ENCODE measurements around the gene ARHGAP24.
"Not testable (repeated sequence)": the region's sequence is repeated elsewhere in the genome, so short reads cannot be mapped to it uniquely, and the experiment has no call there.

ARHGAP24 gene

DNA sequence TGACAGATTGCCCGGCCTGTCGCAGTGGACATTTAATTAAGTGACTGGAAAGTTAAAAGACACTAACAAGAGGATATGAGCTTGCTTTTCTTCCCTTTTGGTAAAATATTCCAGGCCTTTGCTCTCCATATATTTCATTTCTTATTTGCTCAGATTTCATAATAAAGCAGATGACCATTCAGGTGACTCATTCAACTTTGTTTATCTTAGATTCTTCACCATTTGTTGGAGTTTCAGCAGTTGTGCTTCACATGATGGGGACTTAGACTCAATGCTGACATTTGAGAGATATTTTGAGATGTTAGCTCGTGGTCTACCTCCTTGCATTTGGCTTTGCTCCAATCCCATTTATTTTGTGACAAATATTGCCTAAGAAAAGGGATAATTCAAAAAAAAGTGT, 312.2 kb downstream of the ARHGAP24 start:
- no peak for DNase-seq

DNA sequence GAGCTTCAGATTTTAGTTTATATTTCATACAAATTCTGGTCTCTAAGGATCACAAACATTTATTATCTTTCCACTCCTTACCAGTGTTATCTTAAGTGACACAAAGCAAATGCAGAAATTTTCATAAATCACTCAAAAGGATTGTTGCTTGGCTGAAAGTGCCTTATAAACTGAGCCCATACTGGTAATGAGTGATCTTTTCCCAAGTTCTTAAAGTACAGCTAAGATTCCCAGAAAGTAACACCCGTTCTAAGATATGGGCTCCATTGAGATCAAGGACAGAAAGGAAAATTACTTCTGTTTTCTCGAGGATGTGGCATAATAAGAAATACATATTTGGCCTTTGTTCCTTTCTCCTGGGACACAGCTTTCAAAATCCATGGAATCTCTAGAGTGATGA, 313.7 kb downstream of the ARHGAP24 start:
- DNase-seq, result no peak

DNA sequence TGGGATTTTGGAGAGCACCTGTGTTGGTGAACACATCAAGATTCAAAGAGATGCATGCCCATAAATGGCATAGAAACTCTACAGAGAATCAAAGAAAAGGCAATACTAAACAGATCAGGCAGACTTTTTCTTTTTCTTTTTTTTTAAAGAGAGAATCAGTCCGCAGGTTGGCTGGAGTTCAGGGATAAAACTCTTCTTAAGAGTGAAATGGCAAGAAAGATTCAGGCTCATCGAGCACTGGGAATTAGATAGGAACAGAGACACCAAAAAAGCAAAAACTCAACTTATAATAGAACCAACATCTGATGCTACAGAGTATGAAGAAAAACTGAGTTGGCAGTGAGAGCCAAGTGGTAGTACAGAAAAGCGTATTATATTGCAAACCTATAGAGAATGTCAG, 314.3 kb downstream of the ARHGAP24 start:
- no peak for DNase-seq

DNA sequence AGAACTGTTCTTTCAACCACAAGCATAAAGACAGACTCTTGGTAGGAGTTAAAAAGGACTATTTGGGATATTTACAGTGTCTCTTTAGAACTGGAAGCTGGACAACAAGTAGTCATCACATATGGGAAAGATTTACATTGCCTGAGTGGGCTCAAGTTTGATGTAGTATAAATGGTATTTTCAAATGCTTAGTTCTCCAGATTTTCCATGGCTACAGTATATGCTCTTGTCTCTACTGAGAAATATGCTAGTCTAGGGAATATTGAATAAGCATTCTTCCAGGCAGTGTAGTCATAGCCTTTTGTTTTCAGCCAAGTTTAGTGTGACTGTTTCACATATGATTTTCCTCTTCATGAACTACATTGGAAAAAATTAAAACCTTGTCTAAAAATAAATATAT, 315.6 kb downstream of the ARHGAP24 start:
- no peak for DNase-seq

DNA sequence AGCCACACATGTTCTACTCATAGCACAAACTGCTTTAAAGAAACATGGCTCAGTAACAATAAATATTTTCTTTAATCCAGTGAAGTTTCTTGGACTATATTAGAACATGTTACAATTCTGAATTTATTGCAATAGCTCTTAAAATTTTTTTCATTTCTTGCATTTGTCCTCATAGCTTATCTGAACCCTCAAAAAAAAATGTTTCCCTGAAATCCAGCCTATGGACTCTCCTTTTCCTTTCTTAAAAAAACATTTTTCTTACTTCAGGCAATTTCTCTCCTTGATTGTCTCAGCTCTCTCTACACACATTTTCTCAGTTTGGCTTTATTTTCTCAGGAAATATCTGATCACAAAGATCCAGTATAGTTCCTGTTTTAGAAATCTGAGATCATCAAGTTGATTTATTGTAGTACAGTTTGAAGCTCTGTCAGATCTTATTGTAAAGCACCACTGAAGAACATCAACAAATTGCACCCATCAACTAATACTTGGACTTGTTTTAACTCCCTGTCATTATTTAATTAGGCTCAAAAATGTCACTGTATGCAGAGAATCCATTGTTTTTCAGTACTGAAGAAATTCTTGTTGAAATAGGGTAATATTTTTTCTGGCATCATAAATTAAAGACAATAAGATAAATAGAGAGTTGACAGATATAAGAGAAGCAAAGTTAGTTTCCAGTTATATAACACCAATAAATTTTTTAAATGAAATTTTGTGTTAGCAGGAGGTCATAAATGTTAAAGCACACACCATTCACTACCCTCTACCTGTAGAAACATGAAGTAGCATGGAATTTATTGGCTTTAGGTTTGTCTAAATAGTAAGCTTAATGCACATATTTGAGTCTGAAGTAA, 317.7 kb downstream of the ARHGAP24 start:
- DNase-seq, result no peak

DNA sequence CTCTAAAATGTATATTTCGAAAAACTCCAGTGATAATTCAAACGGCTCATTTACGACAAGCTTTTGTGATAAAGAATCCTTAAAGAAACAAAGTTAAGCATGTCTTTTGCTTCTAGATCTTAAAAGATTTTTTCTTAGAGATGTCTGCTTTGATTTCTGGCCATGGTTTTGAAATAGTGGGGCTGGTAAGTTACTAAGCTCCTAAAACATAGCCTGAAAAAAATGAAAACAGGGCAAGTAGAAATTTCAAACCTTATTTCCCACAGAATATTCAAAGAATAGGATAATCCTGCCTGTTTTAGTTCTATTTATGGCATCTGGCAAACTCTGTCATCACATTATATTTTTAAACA, 318.3 kb downstream of the ARHGAP24 start:
- no peak for DNase-seq

DNA sequence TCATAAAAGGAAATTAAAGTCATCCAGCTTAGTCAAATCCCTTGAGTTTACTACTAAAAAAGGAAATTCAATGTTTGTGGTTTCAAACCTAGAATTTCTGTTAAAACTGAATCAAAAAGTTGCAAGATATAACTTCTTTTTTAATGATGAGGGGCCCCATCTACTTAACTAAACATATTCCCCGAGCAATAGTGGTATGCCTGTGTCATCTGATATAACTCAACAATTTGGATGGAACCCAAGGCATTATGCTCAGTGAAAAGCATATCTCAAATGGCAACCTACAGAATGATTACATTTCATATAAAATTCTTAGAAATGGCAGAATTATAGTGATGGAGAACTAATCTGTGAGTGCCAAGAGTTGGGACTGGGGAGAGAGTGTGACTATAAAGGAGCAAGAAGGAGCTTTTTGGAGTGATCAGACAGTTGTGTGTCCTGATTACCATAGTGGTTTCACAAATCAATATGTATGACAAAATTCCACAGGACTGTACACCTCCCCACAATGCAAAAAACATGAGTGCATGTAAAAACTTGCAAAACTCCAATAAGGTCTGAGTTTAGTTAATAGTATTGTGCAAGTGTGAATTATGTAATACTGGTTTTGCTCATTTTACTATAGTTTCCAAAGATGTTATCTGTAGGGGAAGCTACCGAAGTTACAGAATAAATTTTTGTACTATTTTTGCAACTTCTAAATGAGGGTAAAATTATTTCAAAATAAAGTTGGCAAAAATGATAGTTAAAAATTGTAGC, 323.2 kb downstream of the ARHGAP24 start:
- no peak for DNase-seq

DNA sequence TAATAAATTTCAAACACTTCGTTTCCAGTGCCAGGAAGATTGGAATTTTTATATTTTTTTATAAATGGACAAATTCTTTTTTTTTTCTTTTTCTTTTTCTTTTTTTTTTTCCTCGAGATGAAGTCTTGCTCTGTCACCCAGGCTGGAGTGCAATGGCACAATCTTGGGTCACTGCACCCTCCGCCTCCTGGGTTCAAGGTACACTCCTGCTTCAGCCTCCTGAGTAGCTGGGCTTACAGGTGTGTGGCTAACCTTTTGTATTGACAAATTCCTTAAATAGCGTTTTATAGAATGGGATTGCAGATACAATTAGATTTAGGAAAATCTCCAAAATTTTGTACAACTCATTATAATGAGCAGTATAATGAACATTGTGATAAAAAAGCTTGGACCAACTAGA, 328.9 kb downstream of the ARHGAP24 start:
- DNase-seq, result no peak

DNA sequence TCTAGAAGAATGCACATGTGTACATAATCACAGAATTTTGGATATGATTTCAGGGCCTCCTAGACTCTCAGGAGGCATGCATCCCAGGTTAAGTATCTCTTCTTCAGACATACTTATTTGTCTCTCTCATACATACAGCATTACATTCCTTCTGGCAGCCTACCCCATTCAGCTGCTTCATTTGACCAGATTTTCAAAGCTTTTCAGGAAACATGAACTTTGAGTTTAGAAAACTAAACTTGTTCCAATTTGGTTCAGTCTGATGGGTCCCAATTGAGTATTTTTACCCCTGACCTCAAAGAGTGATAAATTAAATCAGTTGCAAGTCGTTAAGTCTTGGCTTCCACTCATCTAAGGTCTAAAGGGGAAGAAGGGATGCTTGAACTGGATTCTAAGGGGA, 330.9 kb downstream of the ARHGAP24 start:
- no peak for DNase-seq

DNA sequence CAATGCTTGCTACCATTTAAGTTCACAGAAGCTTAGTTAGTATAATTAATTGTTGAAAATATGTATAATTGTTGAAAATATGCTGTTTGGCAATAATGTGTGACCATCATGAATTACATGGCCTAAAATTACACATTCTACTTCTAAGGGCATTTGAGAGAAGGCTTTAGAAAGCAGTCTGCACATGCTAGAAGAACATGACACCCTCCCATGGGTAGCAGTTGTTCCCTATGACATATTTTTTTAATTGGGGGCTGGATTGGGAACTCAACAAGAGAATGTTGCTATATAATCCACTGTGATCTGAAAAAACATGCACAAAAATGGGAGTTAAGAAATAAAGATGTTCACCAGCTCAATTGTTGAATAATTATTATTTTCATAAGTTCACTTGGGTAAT, 331.4 kb downstream of the ARHGAP24 start:
- no peak for DNase-seq

DNA sequence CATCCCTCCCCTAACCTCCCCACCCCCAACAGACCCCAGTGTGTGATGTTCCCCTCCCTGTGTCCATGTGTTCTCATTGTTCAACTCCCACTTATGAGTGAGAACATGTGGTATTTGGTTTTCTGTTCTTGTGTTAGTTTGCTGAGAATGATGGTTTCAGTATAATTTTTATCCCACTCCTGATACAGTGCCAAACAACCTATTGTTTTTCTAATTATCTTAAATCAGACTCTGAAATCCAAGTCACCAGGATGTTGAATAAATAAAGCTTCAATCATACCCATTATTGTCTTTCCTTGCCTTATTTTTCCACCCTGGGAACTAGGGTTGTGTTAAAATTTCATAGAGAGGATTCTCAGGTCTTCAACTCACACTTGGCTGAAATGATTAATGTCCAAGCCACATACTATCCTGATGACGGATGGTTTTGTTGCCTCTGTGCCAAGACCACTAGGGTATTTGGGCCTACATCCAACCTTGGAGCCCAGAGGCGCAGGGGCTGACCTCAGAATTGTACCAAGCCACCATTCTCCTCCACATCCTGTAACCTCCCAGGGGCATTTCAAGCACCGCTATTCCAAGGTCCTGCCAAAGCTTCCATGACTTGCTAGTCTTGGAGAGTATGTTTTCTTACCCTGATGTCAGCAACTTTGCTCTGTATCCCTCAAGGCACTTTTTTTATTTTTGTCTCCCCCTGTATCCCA, 332.4 kb downstream of the ARHGAP24 start:
- DNase-seq, result no peak

DNA sequence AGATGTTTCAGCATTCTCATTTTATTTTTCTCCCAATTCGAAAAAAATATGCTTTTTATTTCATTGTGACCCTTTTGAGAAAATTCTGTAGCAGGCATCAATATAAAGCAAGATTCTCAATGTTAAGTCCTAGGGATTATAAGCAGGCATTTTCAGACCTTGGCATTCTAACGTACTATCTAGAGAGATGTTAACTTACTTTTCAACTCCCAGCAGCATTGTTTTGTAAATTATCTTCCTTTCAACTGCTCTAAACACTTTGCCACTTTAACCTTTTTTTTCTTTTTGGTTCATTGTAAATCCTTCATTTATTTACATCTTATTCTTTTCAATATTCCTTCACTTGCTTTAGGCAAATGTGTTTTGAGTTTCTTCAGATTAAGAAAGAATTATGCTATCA, 333.2 kb downstream of the ARHGAP24 start:
- DNase-seq, result no peak

DNA sequence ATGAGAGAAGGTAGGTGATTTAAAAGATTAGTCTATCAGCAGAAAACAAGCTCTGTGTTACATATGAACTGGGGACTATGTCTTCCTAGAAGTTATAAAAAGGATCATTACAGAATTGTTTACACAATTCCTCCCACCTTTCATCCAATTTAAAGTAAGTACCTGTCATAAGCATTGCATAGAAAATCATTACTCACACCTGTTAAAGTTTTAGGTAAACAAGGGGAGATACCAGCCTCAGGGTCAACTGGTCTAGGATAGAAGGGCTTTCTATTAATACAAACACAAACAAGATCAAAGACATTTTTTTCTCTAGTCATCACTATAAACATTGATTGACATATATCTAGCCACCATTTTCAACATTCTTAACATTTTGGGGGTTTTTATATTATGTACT, 333.9 kb downstream of the ARHGAP24 start:
- no peak for DNase-seq

DNA sequence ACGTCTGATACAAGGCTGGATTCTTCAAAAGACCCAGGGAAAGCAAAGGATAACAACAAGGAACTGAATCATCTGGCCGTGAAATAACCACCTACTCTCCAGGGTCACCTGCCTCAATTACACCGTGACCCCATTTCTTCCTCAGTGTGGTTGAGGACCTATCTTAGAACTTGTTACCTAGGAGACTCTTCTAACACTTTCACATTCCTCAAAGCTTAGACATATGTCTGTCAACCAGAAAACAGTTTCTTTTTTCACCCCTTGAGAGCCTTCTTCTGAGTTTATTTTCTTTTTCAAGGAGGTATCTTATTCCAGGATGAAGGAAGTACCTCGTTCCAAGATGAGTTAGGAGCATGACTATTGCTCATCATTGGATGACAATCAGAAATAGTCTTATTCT, 337.8 kb downstream of the ARHGAP24 start:
- DNase-seq, result no peak

DNA sequence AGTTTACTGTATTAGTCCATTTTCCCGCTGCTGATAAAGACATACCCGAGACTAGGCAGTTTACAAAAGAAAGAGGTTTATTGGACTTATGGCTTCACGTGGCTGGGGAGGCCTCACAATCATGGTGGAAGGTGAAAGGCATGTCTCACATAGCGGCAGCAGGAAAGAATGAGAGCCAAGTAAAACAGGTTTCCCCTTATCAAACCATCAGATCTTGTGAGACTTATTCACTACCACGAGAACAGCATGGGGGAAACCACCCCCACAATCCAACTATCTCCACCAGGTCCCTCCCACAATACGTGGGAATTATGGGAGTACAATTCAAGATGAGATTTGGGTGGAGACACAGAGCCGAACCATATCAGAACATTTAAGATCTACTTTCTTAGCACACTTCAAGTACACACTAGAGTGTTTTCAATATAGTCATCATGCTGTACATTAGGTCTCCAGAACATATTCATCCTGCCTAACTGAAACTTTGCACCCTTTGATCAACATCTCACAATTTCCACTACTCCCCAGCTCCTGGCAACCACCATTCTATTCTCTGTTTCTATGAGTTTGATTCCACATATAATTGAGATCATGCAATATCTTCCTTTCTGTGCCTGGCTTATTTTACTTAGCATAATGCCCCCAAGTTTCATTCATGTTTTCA, 341.0 kb downstream of the ARHGAP24 start:
- no peak for DNase-seq

DNA sequence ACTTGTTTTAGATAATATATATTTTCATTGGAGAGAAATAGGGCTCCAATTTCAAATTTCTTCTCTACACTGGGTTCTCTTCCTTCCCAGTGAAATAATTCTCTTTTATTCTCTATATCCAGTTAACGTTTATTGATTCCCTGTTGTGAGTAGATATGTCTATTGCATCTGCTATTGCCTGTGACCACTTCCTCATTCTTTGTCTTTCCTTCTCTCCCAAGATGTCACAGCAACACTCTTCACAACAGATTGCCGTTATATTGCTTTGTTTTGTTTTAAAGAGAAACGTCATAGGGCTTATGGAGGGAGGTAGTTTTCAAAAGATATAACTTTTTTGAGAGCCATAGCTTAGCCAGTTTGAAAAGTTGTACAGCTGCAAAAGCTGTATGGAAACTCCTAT, 343.8 kb downstream of the ARHGAP24 start:
- no peak for DNase-seq

DNA sequence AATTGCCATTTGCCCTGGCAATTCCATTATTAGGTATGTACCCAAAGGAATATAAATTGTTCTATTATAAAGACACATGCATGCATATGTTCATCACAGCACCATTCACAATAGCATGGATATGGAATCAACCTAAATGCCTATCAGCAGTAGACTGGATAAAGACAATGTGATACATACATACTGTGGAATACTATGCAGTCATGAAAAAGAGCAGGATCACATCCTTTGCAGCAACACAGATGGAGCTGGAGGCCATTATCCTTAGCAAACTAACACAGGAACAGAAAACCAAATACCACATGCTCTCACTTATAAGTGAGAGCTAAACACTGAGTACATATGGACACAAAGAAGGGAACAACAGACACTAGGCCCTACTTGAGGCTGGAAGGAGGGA, 345.2 kb downstream of the ARHGAP24 start:
- not testable (repeated sequence) for DNase-seq

DNA sequence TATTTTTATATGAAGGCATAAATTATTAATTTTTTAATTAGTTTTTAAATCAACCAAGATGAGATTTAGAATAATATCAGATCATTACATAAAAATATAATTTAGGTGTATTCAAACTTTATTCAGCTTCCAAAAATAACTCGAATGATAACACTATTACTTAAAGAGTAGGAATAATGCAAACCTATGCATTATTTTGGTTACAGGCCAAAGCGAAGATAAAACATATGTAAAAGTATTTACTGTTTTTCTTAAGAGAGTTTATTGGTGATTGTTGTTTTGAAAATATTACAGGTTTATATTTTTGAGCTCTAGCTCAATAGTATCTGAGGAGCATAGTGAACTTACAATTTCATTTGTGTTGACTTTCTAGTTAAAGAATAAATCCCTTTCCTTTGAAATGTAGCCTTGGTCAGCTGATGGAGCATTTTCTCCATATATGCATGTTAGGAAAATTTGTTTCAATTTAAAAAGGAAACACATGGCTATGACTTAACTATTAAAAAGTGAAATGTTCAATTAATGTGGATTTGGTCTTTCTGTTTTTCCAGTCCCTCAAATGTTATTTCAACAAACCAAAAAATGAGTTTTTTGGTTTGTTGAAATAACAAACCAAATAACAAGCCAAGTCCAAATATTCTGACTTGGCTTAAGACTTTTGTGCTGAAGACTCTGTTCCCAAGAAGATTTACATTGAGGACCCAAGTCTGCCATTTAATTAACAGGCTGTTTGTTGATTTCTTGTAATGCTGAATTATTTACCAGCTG, 346.9 kb downstream of the ARHGAP24 start:
- DNase-seq, result no peak

DNA sequence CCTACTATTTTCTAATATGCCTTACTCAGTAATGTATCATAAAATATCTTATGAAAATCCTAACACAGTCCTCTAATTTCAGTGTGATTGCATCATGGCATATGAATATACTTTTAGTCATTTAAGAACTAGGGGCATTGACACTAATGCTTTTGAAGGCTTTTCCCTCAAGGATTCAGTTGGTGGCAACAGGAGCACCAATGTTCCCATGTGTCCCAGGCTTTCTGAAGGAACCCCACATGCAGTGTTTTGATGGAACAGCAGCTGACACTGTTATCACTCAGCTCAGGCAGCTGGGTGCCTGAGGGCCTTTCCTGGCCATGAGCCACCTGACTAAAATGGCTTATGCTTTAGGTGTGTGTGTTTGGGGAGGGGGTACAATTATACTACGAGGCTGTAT, 348.3 kb downstream of the ARHGAP24 start:
- DNase-seq, result no peak

DNA sequence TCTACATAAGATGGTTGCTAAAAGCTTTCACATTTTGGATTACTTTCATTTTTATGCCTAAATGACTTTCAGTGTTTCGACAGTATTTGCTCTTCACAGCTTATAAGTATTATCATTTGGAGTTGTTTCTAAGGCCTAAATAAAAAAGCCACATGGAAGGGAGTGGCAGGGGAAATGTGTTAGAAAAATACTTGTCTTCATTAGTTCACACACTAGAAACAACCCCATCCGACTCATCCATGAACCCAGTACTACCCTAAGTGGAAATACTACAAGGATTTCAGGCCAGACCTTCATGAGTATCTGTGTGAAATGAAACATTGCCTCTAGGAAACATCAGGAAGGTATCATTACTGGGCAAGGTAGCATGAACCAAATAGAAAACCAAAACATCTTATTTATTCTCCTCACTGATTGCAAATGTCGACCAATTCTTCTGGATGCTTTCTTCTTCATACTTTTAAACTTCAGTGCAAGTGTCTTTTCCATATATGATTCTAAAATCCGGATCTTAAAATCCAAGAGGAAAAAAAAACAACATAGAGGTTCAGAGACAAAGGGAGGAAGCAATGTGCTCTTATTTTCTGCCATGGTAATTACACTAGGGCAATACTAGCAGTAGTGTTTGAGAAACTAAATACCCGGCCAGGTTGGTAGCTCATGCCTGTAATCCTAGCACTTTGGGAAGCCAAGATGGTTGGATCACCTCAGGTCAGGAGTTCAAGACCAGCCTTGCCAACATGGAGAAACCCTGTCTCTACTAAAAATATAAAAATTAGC, 349.4 kb downstream of the ARHGAP24 start:
- DNase-seq, result no peak

DNA sequence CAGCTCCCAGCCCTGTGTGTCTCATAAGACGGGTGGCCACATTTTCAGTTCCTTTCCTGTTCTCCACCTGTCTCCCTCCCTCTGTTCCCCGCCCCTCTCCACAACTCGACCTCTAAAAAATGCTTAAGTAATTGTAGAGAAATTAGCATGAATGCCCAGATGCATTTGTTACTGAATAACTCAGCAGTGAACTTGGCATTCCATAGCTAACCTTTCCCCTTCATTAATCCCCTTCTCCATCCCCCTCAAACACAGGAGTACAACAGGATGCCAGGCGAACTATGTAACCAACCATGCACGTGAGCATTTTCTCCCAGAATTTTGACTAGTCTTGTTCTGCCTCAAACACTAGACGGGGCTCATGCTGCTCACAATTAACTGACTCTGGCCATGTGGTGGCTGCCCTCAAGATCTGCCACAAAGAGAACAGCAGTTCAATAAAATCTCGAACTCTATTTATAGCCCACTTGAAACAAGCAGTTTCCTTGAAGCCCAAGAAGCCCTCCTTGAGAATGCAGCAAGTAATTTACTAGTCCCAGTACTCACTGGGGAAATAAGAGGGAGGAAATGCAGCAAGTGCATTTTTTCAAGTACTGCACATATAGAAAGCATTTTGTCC, 351.2 kb downstream of the ARHGAP24 start:
- no peak for DNase-seq

All from stimulated activated CD4-positive, alpha-beta T cell treated with anti-CD3 and anti-CD28 coated beads, Interleukin-2, amount 100 ng/mL, for 48 hours (primary cell).